Stimulated activated naive CD8-positive, alpha-beta T cell treated with anti-CD3 and anti-CD28 coated beads, Interleukin-15, Interleukin-2, amounts not matched to agents 100 ng/mL and 50 ng/mL, for 24 hours (primary cell): Measurements from ENCODE around the gene SLC16A11.
"Not testable (repeated sequence)": the region's sequence is repeated elsewhere in the genome, so short reads cannot be mapped to it uniquely, and the experiment has no call there.

Experiments used
- H3K27ac Mint-ChIP-seq: one replicate; pipeline ENCODE4 v1.8.0; 2021; ENCODE audit warnings: mild to moderate bottlenecking, mixed read lengths
- H3K27me3 Mint-ChIP-seq: one replicate; pipeline ENCODE4 v1.8.0; 2021; ENCODE audit warnings: mixed read lengths
- H3K36me3 Mint-ChIP-seq: one replicate; pipeline ENCODE4 v1.8.0; 2021; ENCODE audit warnings: low read depth, mixed read lengths
- H3K4me1 Mint-ChIP-seq: one replicate; pipeline ENCODE4 v1.8.0; 2021; ENCODE audit warnings: low read depth, mixed read lengths
- H3K4me3 Mint-ChIP-seq: one replicate; pipeline ENCODE4 v1.8.0; 2021; ENCODE audit warnings: mild to moderate bottlenecking, mixed read lengths
- H3K9me3 Mint-ChIP-seq: one replicate; pipeline ENCODE4 v1.8.0; 2021; ENCODE audit warnings: mixed read lengths

Gene SLC16A11

DNA sequence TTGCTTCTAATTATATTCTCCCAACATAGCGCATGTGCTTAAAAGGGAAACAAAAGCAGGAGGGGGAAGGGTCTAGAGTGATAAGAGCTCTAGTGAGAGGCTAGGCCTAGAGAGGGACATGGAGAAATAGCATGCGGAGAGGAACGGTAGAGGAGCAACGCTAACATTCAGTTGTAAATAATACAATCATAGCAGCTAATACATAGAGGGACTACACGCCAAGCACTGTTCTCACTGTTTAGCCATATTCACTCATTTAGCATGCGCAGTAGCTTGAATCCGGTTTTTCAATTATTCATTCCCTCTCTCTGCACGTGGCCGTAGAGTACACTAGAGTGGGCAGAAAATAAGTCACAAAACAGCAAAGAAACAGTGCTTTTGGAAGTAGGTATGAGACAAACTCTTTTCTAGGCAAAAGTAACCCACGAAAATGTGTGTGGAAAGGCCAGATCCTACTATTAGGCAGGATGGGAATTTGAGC is 49.7 kb downstream of the SLC16A11 start:
- no peak overlapping the region for H3K4me3 Mint-ChIP-seq
- no peak overlapping the region for H3K27ac Mint-ChIP-seq
- no peaks in the 10 kb centered on the region for H3K9me3 Mint-ChIP-seq
- H3K27me3 Mint-ChIP-seq, result no peaks in the 10 kb centered on the region
- H3K36me3 Mint-ChIP-seq, result peaks cover 13% of the 10 kb centered on the region
- no peaks in the 10 kb centered on the region for H3K4me1 Mint-ChIP-seq

DNA sequence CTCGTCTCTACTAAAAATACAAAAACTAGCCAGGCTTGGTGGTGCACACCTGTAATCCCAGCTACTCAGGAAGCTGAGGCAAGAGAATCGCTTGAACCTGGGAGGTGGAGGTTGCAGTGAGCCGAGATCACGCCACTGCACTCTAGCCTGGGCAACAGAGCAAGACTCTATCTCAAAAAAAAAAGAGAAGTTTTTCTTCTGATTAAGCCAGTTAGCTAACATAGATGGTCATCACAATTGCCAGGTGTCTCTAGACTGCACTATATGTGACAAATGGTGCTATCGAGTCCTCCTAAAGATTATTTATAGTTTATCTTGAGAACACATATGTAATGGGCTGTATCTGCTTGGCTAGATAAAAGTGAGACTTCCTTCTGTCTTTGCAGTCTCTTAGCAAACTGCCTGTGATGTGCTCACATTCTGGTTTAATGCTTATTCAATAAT is 50.3 kb downstream of the SLC16A11 start:
- peaks cover 13% of the 10 kb centered on the region for H3K36me3 Mint-ChIP-seq
- H3K27me3 Mint-ChIP-seq, H3K4me3 Mint-ChIP-seq, H3K4me1 Mint-ChIP-seq, H3K27ac Mint-ChIP-seq, H3K9me3 Mint-ChIP-seq: not testable (repeated sequence)
